Liver (tissue), 9 donors: ENCODE results near the gene PYCR2. TPM values are rescaled to one million over a fixed set of nuclear protein-coding genes. Genes with fewer than 3 reads are reported as not detected.

ENCODE experiments used
- DNase-seq: peaks from one replicate; pipeline ENCODE4 v3.0.0-alpha.2; 2017; ENCODE audit warnings: low spot score
- H3K27ac ChIP-seq, 2 donors: one replicate each; pipeline ENCODE4 v1.7.0; 2013; ENCODE audit warnings: inconsistent platforms in 2 of 2, low read length in 2 of 2, control low read depth in 1 of 2, low read depth in 1 of 2, mild to moderate bottlenecking in 1 of 2
- H3K27me3 ChIP-seq, 4 donors: one replicate each; pipeline versions ENCODE4 v1.6.1 to v1.7.0; 2013; ENCODE audit warnings: low read length in 3 of 4, inconsistent platforms in 1 of 4, mild to moderate bottlenecking in 1 of 4, moderate library complexity in 1 of 4; ENCODE audit not compliant: control insufficient read depth in 4 of 4, insufficient read depth in 4 of 4
- H3K36me3 ChIP-seq, 4 donors: one replicate each; pipeline versions ENCODE4 v1.6.1 to v1.7.0; 2013; ENCODE audit warnings: low read length in 3 of 4, mild to moderate bottlenecking in 3 of 4, low read depth in 1 of 4, moderate library complexity in 1 of 4; ENCODE audit not compliant: control insufficient read depth in 4 of 4, insufficient read depth in 3 of 4
- H3K4me1 ChIP-seq, 4 donors: one replicate each; pipeline versions ENCODE4 v1.6.1 to v1.7.0; 2013; ENCODE audit warnings: low read length in 3 of 4, mild to moderate bottlenecking in 3 of 4, moderate library complexity in 1 of 4; ENCODE audit not compliant: control insufficient read depth in 4 of 4, insufficient read depth in 4 of 4
- H3K4me3 ChIP-seq, 3 donors: one replicate each; pipeline versions ENCODE4 v1.6.1 to v1.7.0; 2013; ENCODE audit warnings: low read length in 3 of 3, control low read depth in 1 of 3, low read depth in 1 of 3, mild to moderate bottlenecking in 1 of 3
- H3K9ac ChIP-seq, 2 donors: one replicate each; pipeline ENCODE4 v1.7.0; 2013; ENCODE audit warnings: low read length in 2 of 2, mild to moderate bottlenecking in 2 of 2, moderate library complexity in 2 of 2, control low read depth in 1 of 2, low read depth in 1 of 2
- H3K9me3 ChIP-seq, 4 donors: one replicate each; pipeline versions ENCODE4 v1.6.1 to v1.7.0; 2013; ENCODE audit warnings: low read length in 3 of 4; ENCODE audit not compliant: control insufficient read depth in 4 of 4
- CTCF ChIP-seq: fragments of 150-350 bp; IDR thresholded peaks from 2 replicates; pipeline ENCODE4 v1.5.1; 2017; ENCODE audit warnings: improper control_type of control experiment, low read depth, low read length; ENCODE audit not compliant: missing input control
- EGR1 ChIP-seq, 2 donors: IDR thresholded peaks; 2 replicates each; pipeline ENCODE4 v1.6.1; 2016 to 2018; ENCODE audit warnings: antibody characterized with exemption in 2 of 2, low read depth in 2 of 2
- FOXA2 ChIP-seq: IDR thresholded peaks from 2 replicates; pipeline ENCODE4 v1.6.1; 2016; ENCODE audit warnings: antibody characterized with exemption
- HNF4A ChIP-seq, 2 donors: conservative IDR thresholded peaks; 2 replicates each; pipeline ENCODE4 v1.6.1; 2016; ENCODE audit warnings: antibody characterized with exemption in 2 of 2, mild to moderate bottlenecking in 2 of 2
- HNF4G ChIP-seq: IDR thresholded peaks from 2 replicates; pipeline ENCODE4 v1.6.1; 2016; ENCODE audit warnings: antibody characterized with exemption
- NR2F2 ChIP-seq: IDR thresholded peaks from 2 replicates; pipeline ENCODE4 v1.6.1; 2016; ENCODE audit warnings: antibody characterized with exemption
- RAD21 ChIP-seq, 2 donors: IDR thresholded peaks; 2 replicates each; pipeline ENCODE4 v1.6.1; 2016; ENCODE audit warnings: antibody characterized with exemption in 2 of 2, mild to moderate bottlenecking in 2 of 2
- RXRA ChIP-seq, 2 donors: IDR thresholded peaks; 2 replicates each; pipeline ENCODE4 v1.6.1; 2017 to 2018; ENCODE audit warnings: antibody characterized with exemption in 2 of 2, mild to moderate bottlenecking in 1 of 2
- SP1 ChIP-seq: IDR thresholded peaks from 2 replicates; pipeline ENCODE4 v1.6.1; 2018; ENCODE audit warnings: antibody characterized with exemption, mild to moderate bottlenecking
- WGBS: extraction: QIAGEN DNeasy Blood & Tissue Kit; methylation state at CpG from one replicate; pipeline ENCODE4 v1.1.7; 2013; 5-methylcytosine and 5-hydroxymethylcytosine counted together
- polyA plus RNA-seq, 2 donors: library from polyadenylated mRNA; stranded (reverse) in 1 of 2; unstranded in 1 of 2; fragments of 200-250 nt in 1 of 2; fragments of >200 nt in 1 of 2; fragmentation: Nextera tagmentation in 1 of 2; extraction: Ambion mirVana in 1 of 2; gene quantifications; one replicate each; pipeline versions ENCODE4 v1.2.1 to v1.2.3, GENCODE V29; 2013 to 2015
- total RNA-seq, 2 donors: library from RNA; depleted of rRNA; stranded (reverse); fragments of >200 nt; gene quantifications; one replicate each; pipeline ENCODE4 v1.2.3, GENCODE V29; 2014
- donor health status: healthy.
- donor health status: healthy.
- donor health status: healthy.
- donor health status: healthy.
- donor health status: healthy.

PYCR2 gene
- total and polyA plus RNA-seq, 4 donors = 16.8 to 41.0 (median 33.0) TPM

- TF ChIP-seq CTCF = no peak
- TF ChIP-seq SP1 = peak; percentile 38
- TF ChIP-seq HNF4G = no peak
- TF ChIP-seq RXRA (IDR thresholded peaks at IDR 0.05) = peak in 1 of 2 donors; percentile 9
Observed at GRCh38 chr1:225965231-225965630, 41.2 kb upstream of the PYCR2 start (continued).

- WGBS = 96% methylated on average over 15 of the region's 15 CpGs
- DNase-seq = no peak
- no peak overlapping the region for H3K9ac ChIP-seq
- peaks cover 3 to 9% (median 6%) of the 10 kb centered on the region in 4 donors for H3K4me1 ChIP-seq
- no peak overlapping the region for H3K27ac ChIP-seq
- H3K27me3 ChIP-seq = no peaks in the 10 kb centered on the region
- H3K36me3 ChIP-seq = no peaks in the 10 kb centered on the region
- no peaks in the 10 kb centered on the region for H3K9me3 ChIP-seq
- no peak overlapping the region for H3K4me3 ChIP-seq
- TF ChIP-seq HNF4G = no peak
- no peak for TF ChIP-seq NR2F2
- no peak for TF ChIP-seq HNF4A (conservative IDR thresholded peaks at IDR 0.05)
- no peak for TF ChIP-seq FOXA2
Observed at GRCh38 chr1:225963735-225964530, 39.9 kb upstream of the PYCR2 start.

- no peak overlapping the region for H3K27ac ChIP-seq
- H3K27me3 ChIP-seq = no peaks in the 10 kb centered on the region
- 29% methylated on average over 21 of the region's 21 CpGs for WGBS
- TF ChIP-seq EGR1 (IDR thresholded peaks at IDR 0.05; ENCODE audit: low read depth in 2 of 2) = no peak
- peak; percentile 42 to 68 for TF ChIP-seq RAD21 (IDR thresholded peaks at IDR 0.05)
- peak; percentile 35 for TF ChIP-seq CTCF
- no peaks in the 10 kb centered on the region for H3K9me3 ChIP-seq
- no peak overlapping the region for H3K4me3 ChIP-seq
- peak; percentile 86 for DNase-seq
- H3K4me1 ChIP-seq = peaks cover 3 to 9% (median 6%) of the 10 kb centered on the region in 4 donors
- H3K9ac ChIP-seq = no peak overlapping the region
- H3K36me3 ChIP-seq = no peaks in the 10 kb centered on the region
Observed at GRCh38 chr1:225962440-225962975, 38.5 kb upstream of the PYCR2 start.
